Left ventricle myocardium inferior (tissue), 1 donor: ENCODE data around the gene PDE6B. TPM values are rescaled to one million over a fixed set of nuclear protein-coding genes. Genes with fewer than 3 reads are reported as not detected.

ENCODE experiments used
- DNase-seq: peaks from one replicate; pipeline ENCODE4 v3.0.0-alpha.2; 2020
- H3K27ac ChIP-seq: fragments of 200-600 bp; replicated peaks from 2 replicates; pipeline ENCODE4 v1.8.0; 2021
- H3K27me3 ChIP-seq: fragments of 200-600 bp; 2 replicates; pipeline ENCODE4 v1.8.0; 2021; ENCODE audit warnings: low read depth
- H3K36me3 ChIP-seq: fragments of 200-600 bp; 2 replicates; pipeline ENCODE4 v1.8.0; 2021
- H3K4me1 ChIP-seq: fragments of 200-600 bp; 2 replicates; pipeline ENCODE4 v1.8.0; 2021
- H3K4me3 ChIP-seq: fragments of 200-600 bp; 2 replicates; pipeline ENCODE4 v1.8.0; 2021; ENCODE audit warnings: mild to moderate bottlenecking, moderate library complexity
- H3K9me3 ChIP-seq: fragments of 200-600 bp; replicated peaks from 2 replicates; pipeline ENCODE4 v1.8.0; 2021
- CTCF ChIP-seq: fragments of 200-600 bp; IDR thresholded peaks from 2 replicates; pipeline ENCODE4 v1.8.0; 2021; ENCODE audit warnings: antibody characterized with exemption, mild to moderate bottlenecking, borderline replicate concordance
- intact Hi-C: fragments of 100-400 bp; cut with micrococcal nuclease; formaldehyde crosslinking; loops from one replicate; pipeline ENCODE4 v1.11.0; 2022
- total RNA-seq: library from RNA; stranded (reverse); fragmentation: NEBNext Ultra II Directional; extraction: Animal tissue kit (Norgen Biotek cat#: 25700); gene quantifications from one replicate; pipeline ENCODE4 v1.2.1, GENCODE V29; 2021
- donor health status: DM: no; HTN: yes; CAD: no; lungs with severe emphysema.

Gene PDE6B
- total RNA-seq, 1 donor from 2014 or later: 2.7 TPM

- TF ChIP-seq CTCF: no peak
- Histone ChIP-seq H3K4me1 (no peaks in the 10 kb centered on the region), H3K27ac (no peak overlapping the region)
Observed at GRCh38 chr4:657338-657833, 32.0 kb downstream of the PDE6B start.

GRCh38 chr4:657834-658667 is 32.7 kb downstream of the PDE6B start:
- no peak for DNase-seq
- Histone ChIP-seq H3K4me3 (no peak overlapping the region), H3K9me3 (no peaks in the 10 kb centered on the region), H3K4me1 (peaks cover 2% of the 10 kb centered on the region), H3K36me3 (no peaks in the 10 kb centered on the region), H3K27ac (no peak overlapping the region), H3K27me3 (peaks cover 41% of the 10 kb centered on the region)
- intact Hi-C loops: no loop called here
- no peak for TF ChIP-seq CTCF

More at GRCh38 chr4:657338-657833, 32.0 kb downstream of the PDE6B start:
- Histone ChIP-seq H3K9me3 (no peaks in the 10 kb centered on the region), H3K27me3 (peaks cover 40% of the 10 kb centered on the region), H3K4me3 (no peak overlapping the region), H3K36me3 (no peaks in the 10 kb centered on the region)
- no peak for DNase-seq
- intact Hi-C loops: no loop called here

- H3K9me3 ChIP-seq: no peaks in the 10 kb centered on the region
- no peak for DNase-seq
- intact Hi-C loops: no loop called here
- H3K4me1 ChIP-seq: peaks cover 11% of the 10 kb centered on the region
- no peak overlapping the region for H3K4me3 ChIP-seq
- no peaks in the 10 kb centered on the region for H3K36me3 ChIP-seq
- no peak overlapping the region for H3K27ac ChIP-seq
- TF ChIP-seq CTCF: no peak
- H3K27me3 ChIP-seq: peaks cover 41% of the 10 kb centered on the region
Observed at GRCh38 chr4:658681-659667, 33.6 kb downstream of the PDE6B start.

GRCh38 chr4:659851-660250 is 34.5 kb downstream of the PDE6B start:
- DNase-seq: no peak
- Histone ChIP-seq H3K27me3 (peaks cover 37% of the 10 kb centered on the region), H3K4me3 (no peak overlapping the region), H3K4me1 (peaks cover 14% of the 10 kb centered on the region), H3K9me3 (no peaks in the 10 kb centered on the region), H3K27ac (no peak overlapping the region), H3K36me3 (no peaks in the 10 kb centered on the region)
- TF ChIP-seq CTCF: no peak
- intact Hi-C loops: no loop called here

- Histone ChIP-seq H3K36me3 (no peaks in the 10 kb centered on the region), H3K27ac (no peak overlapping the region), H3K27me3 (peaks cover 34% of the 10 kb centered on the region), H3K4me3 (no peak overlapping the region), H3K4me1 (peaks cover 14% of the 10 kb centered on the region), H3K9me3 (no peaks in the 10 kb centered on the region)
- DNase-seq: no peak
- TF ChIP-seq CTCF: no peak
- intact Hi-C loops: no loop called here
Observed at GRCh38 chr4:660401-660800, 35.0 kb downstream of the PDE6B start.
